GM18499 (cell line): ENCODE data around the gene ALG10B.
A peak's percentile ranks its signal among the peaks of the same experiment; 100 is the strongest.
"Not testable (repeated sequence)": the region's sequence is repeated elsewhere in the genome, so short reads cannot be mapped to it uniquely, and the experiment has no call there.

Experiments
- ATAC-seq: cut with Tn5 transposase; IDR thresholded peaks from one replicate; pipeline ENCODE4 v1.9.1; 2021; ENCODE audit warnings: moderate number of reproducible peaks; ENCODE audit not compliant: insufficient read depth, unreplicated experiment

The ALG10B gene, protein sequence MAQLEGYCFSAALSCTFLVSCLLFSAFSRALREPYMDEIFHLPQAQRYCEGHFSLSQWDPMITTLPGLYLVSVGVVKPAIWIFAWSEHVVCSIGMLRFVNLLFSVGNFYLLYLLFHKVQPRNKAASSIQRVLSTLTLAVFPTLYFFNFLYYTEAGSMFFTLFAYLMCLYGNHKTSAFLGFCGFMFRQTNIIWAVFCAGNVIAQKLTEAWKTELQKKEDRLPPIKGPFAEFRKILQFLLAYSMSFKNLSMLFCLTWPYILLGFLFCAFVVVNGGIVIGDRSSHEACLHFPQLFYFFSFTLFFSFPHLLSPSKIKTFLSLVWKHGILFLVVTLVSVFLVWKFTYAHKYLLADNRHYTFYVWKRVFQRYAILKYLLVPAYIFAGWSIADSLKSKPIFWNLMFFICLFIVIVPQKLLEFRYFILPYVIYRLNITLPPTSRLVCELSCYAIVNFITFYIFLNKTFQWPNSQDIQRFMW

DNA sequence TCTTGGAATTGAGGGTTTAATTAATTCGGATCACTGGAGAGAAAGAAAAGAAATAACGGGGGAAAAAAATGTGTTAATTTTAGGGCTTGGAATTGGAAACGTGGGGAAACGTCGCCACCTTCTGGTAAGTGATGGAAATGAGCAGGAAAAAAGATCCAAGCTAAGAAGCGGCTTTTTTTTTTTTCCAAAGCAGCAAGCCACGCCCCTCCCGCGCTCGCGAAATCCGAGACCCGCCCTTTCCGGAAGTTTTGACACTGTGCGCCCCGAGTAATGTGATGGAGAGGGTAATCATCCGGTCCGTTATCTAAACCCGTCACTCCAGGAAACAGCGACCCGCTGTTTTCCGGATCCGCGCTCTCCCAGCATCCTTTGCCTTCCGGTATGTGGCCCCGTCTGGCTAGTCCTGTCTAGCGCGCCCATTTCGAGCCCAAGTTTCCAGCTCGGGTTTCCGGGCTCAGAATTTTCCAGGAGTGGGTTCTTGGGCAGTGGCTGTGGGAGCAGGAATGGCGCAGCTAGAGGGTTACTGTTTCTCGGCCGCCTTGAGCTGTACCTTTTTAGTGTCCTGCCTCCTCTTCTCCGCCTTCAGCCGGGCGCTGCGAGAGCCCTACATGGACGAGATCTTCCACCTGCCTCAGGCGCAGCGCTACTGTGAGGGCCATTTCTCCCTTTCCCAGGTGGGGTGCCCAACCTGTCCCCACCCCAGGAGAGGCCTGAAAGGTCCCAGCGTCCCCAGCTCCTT lies at the start of gene ALG10B:
Gene ALG10B (plus strand): TSS at position 384 of the 739 bp plus-strand sequence. CDS start 120 bp downstream, at position 504.
- peak; percentile 98 for ATAC-seq

DNA sequence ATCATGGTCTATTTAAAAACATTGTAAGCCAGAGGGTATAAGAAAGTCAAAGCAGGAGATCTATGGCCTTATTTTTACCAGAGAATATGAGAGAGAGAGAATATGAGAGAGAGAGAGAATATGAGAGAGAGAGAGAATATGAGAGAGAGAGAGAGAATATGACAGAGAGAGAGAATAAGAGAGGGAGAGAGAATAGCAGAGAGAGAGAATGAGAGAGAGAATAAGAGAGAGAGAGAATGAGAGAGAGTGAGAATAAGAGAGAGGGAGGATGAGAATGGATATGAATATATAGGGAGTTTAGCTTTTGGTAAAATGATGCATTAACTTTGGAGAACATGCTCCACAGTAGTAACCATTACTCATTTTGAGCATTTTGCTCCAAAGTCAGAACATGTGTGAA lies 48.0 kb upstream of the ALG10B start:
- no peak for ATAC-seq

DNA sequence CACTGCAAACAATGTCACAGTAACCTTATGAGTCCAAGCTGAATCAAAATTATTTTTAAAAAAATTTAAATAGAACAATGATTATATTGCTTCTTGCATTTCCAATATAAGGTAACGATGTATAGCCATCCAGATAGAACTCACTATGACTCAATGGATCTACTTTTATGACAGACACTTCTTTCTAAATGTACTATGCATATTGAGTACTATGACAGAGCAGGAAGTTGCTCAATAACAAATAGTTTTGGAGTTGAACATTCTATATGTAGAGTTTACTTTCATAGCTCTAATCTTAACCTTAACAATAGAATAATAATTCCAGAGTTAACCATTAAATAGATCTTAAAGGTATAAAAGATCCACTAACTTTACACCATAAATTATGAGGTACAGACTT lies 46.7 kb upstream of the ALG10B start:
- ATAC-seq, result no peak

DNA sequence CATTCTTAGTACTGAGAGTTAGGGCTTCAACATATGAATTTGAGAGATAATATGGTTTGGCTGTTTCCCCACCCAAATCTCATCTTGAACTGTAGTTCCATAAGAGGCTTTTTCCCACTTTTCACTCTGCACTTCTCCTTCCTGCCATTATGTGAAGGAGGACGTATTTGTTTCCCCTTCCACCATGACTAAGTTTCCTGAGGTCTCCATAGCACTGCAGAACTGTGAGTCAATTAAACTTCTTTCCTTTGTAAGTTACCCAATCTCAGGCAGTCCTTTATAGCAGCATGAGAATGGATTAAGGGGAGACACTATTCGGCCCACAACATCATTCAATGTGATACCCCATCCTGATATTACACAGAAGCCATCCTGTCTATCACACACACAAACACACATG lies 36.8 kb upstream of the ALG10B start:
- ATAC-seq, result no peak

DNA sequence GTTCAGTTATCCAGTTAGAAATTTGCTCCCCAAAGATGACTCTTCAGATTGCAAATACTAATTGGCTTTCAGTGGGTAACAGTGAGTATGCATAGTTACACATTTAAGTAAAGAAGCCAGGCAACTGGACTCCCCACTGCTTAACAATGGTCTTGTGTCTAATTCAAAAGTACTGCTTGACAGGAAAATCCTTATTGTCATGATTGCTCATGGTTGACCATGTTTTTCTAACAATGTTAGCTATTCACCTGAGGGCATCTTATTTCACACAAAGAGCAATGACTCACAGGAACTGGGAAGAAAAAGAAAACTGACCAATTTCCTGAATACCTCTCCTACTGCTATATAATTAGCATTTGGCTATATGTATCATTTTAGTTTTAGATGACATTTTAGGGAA lies 33.7 kb upstream of the ALG10B start:
- ATAC-seq, result no peak

DNA sequence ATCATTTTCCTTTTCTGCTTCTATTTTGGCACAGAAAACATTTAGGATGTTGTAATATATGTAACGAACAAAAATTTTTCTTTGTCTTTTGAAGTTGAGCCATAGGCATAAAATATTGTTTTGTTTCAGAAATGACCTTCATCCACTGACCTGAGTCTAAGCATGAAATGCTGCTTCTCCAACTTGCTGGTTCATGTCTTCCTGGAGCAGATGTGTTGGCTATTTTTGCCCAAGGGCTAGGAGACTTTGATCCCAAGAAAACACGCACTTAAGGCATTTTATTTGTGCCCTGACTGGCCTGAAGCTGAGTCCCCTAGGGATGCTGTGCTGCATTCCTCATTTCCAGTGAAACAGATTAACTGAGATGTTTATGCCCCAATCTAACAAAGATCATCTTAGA lies 27.2 kb upstream of the ALG10B start:
- ATAC-seq, result no peak

DNA sequence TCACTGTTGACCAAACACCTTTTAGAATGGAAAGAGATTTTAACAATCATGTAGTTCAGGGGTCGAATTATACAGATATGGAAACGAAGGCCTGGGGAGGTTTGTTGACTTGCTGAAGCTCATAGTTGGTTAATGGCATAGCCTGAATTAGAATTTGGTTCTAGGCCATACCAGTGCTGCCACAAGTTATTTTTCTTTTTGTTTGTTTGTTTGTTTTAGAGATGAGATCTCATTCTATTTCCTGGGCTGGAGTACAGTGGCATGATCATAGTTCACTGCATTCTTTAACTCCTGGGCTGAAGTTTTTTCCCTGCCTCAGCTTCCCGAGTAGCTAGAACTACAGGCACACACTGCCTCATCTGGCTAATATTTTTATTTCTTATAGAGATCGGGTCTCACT lies 25.4 kb upstream of the ALG10B start:
- ATAC-seq, result no peak

DNA sequence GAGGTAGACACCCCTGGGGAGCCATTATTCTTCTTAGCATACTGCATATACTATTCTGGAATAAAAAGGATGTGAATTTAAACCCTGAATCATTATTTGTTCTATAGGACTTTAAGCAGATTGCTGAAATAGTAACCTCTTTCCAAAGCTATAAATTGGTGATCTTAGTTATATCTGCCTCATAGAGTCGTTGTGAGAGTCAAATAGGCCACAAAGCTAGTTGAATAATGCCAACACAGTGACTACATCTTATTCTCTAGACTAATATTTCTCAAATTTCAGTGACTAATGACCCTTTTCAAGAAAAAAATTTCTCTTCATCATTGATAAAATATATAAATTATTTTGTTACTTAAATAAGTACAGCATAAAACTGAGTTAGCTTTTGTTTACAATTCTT lies 13.6 kb upstream of the ALG10B start:
- ATAC-seq, result not testable (repeated sequence)

DNA sequence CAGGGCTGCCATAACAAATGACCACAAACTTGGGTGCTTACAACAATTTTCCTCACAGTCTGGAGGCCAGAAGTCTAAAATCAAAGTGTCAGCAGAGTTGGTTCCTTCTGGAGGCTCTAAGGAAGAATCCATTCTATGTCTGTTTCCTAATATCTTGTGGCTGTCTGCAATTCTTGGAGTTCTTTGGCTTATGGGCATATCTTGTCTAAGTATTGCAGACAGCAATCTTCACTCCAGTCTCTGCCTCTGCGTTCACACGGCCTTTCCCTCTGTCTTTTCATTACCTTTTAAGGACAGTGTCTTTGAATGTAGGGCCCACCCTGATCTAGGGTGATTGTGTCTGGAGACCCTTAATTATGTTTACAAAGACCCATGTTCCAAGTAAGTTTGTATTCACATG lies 5.4 kb downstream of the ALG10B start:
- ATAC-seq, result not testable (repeated sequence)

DNA sequence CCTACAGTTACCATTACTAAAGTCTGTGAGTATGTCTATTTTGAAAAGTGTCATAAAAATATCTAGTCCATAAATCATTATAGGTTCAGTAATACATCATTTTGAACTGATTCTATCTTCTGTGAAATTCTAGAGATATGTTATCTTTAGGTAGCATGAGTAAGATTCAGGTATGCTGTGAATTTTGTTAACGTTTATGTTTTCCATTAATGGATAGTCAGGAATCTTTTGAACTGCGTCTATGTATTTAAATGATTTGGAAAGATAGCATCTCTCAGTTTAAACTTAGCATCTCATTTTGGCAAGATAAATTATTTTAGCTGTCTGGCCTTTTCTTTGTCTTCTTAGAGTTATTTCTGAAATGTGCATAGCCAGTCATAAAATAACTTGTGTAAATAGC lies 8.3 kb downstream of the ALG10B start:
- no peak for ATAC-seq

DNA sequence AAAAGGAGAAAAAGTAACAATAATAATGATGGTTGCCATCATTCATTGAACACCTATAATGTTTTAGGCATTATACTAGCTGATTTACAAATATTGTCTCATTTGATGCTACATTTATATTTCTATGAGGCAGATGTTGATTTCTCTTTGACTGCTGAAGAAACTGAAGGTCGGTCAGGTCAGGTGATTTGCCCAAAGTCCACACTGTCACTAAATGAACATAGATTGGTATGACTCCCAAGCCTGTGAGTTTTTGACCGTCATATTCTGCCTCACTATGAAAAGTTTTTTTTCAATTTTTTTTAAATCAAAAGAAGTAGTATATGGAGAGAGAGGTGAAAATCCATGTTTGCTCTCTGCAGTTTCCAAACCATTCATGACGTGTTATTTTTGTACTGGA lies 10.8 kb downstream of the ALG10B start:
- ATAC-seq, result no peak

DNA sequence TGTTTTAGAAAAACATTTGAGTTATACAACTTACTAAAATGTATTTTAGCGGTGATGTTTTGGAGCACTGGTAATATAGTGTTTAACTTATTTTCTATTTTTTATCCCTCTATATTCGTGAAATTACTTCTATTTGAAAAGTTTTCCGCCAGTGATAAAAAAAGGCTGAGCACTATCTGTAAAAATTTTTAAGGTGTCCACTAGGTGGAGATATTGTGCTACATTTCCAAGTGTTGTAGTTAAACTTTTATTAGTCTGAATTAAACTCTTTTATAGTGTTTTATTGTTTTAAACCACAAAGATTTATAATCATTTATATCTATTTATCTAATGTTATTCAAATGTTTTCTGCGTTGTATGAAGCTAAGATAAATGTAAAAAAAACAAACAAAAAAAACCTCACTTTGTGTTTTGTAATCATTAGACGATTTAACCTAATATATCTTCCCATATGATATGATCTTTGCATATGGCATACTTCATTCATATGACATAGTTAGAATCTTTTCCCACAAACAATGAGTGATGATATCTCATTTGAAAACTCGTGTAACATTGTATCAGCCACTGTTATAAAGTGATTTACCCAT lies 11.8 kb downstream of the ALG10B start:
- no peak for ATAC-seq

DNA sequence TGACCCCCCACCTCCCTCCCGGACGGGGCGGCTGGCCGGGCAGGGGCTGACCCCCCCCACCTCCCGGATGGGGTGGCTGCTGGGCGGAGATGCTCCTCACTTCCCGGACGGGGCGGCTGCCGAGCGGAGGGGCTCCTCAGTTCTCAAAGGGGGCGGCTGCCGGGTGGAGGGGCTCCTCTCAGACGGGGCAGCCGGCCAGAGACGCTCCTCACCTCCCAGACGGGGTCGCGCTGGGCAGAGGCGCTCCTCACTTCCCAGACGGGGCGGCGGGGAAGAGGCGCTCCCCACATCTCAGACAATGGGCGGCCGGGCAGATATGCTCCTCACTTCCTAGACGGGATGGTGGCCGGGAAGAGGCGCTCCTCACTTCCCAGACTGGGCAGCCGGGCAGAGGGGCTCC lies 13.8 kb downstream of the ALG10B start:
- ATAC-seq, result not testable (repeated sequence)

DNA sequence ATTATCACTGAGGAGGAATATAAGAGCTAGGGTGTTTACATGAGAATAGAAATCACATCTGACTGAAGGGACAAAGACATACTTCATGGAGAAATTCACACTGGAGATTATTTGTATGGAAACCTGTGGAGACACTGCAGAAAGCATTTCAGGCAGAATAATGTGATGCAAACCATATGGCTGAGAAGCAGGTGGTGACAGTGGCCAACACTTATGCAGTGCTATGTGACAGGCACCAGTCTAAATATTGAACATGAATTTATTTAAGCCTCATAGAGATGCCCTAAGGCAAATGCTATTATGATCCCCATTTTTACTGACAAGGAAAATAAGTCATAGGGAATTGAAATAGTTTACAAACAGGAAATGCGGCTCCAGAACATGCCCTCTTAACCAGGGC lies 16.2 kb downstream of the ALG10B start:
- no peak for ATAC-seq

DNA sequence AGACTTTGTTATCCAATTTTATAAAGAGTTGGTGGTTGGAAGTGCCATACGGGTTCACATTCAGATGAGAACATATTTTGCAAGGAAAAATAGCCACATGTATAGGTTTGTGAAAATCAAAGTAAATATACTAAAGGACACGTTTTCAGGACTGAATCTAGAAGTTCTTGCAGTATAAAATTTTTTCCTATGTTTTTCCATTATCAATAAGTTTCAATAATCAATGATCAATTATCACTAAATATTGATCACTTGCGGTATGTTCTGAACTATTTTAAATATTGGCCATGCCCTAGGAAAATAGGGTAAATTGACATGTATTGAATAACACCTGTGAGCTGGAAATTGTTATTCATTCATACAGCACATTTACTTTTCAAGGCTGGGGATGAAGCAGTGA lies 25.9 kb downstream of the ALG10B start:
- no peak for ATAC-seq

DNA sequence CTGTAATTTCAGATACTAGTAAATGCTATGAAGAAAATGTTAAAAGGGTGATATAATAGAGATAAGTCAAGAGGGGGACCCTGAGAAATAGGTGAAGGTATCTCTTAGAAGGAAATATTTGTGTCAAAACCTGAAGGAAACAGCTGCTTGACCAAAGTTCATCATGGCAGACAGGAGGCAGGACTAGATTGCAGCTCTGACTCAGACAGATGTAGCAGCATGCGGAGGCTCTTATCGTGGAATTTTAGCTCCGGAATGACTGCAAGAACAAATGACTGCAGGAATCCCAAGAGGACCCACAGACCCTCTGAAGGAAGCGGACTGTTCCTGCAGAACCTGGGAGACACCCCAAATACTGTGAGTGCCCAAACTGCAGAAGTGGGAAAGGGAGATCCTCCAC lies 26.7 kb downstream of the ALG10B start:
- ATAC-seq, result not testable (repeated sequence)

DNA sequence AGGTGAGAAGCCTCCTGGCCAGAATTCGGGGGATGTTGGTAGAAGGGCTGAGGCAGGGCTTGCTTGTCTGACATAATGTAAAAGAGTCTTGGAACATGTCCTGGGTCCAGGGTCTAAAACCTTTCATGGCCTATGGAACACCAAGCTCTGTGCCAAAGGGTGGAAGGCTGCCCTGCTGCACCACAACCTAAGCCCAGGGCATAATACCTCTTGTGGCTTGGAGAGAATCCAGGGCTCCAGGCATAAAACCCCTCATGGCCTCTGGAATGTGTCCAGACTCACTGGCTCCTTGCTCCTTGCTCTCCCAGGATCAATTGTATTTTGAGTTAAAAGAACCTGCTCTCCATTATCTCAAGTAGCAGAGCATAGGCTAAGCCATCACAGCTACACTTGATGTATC lies 27.3 kb downstream of the ALG10B start:
- ATAC-seq, result not testable (repeated sequence)

DNA sequence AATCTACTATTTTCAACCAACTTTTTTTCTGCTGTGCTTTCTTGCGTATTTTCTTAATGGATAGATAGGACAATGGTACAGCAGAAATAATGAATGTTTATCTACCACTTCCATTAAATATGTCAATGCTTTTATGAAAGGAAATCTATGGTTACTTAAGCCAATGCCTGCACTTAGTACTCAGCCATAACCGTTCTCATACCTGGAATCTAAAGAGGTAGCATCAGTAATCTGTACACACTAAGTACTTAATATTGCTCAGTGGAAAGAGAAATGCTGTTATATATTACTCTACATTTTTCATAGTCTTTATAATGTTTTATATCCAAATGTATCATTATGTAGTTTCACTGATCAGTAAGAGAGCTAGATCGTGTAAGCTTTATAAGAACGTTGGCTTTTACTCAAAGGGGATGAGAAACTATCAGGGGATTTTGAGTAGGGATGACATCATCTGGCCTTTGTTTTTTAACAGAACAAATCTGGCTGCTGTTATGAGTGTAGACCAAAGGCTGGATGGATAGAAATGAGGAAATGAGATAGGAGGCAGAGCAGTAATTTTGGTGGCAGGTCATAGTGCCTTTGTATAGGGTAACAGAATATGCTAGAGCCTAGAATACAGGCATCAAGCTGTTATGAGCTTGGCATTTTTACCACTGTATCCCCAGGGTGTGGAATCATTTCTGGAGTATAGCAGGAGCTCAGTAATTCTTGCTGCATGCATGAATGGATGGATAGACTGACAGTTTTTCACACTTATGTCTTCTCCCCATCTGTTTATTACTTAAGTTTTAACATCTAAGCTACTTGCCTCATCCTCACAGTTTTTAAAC lies 34.0 kb downstream of the ALG10B start:
- ATAC-seq, result peak; percentile 100

DNA sequence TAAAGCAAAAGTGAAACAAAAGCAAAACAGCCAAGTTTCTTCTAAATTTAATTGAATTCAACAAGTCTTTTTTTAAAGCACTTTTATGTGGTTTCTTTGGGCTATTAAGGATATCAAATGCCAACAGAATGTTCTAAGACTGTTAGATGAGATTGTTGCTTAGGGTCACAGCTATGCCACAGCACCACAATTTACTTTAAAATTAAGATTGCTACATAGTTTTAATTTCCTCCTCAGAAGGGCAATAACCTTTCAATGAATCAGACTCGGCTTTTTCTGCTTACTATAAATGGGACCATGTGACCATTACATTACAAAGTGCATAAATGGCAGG lies 34.6 kb downstream of the ALG10B start:
- ATAC-seq, result not testable (repeated sequence)

DNA sequence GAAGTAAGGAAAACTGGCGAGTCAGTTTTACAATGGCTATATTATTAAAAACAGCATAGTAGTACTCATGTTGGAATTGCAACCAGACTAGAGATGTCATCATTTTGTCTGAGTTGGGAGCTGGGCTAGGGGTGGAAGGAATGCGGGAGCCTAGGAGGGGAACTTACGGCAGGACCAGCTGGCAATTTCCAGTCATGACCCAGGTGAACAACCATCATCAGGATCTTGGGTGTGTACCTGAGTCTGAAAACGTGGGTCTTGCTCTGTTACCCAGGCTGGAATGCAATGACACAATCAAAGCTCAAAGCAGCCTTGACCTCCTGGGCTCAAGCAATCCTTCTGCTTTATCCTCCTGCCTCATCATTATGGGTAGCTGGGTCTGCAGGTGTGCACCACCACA lies 50.9 kb downstream of the ALG10B start:
- ATAC-seq, result no peak
